Activated naive CD8-positive, alpha-beta T cell treated with anti-CD3 and anti-CD28 coated beads, Interleukin-2, amount 50 U/mL, for 24 hours (primary cell): ENCODE measurements around the gene VGF.
"Not testable (repeated sequence)": the region's sequence is repeated elsewhere in the genome, so short reads cannot be mapped to it uniquely, and the experiment has no call there.

Experiments
- ATAC-seq: fragments of 150-1000 bp; cut with Tn5 transposase; one replicate; pipeline ENCODE4 v1.10.0; 2021
- DNase-seq: peaks from one replicate; pipeline ENCODE4 v3.0.0; 2021
- H3K27ac Mint-ChIP-seq: one replicate; pipeline ENCODE4 v1.8.0; 2021; ENCODE audit warnings: mild to moderate bottlenecking, mixed read lengths
- H3K27me3 Mint-ChIP-seq: one replicate; pipeline ENCODE4 v1.8.0; 2021; ENCODE audit warnings: mixed read lengths
- H3K36me3 Mint-ChIP-seq: one replicate; pipeline ENCODE4 v1.8.0; 2021; ENCODE audit warnings: low read depth, mixed read lengths
- H3K4me1 Mint-ChIP-seq: one replicate; pipeline ENCODE4 v1.8.0; 2021; ENCODE audit warnings: mixed read lengths
- H3K4me3 Mint-ChIP-seq: one replicate; pipeline ENCODE4 v1.8.0; 2021; ENCODE audit warnings: mild to moderate bottlenecking, moderate library complexity, mixed read lengths
- H3K9me3 Mint-ChIP-seq: one replicate; pipeline ENCODE4 v1.8.0; 2021; ENCODE audit warnings: mixed read lengths

VGF gene

DNA sequence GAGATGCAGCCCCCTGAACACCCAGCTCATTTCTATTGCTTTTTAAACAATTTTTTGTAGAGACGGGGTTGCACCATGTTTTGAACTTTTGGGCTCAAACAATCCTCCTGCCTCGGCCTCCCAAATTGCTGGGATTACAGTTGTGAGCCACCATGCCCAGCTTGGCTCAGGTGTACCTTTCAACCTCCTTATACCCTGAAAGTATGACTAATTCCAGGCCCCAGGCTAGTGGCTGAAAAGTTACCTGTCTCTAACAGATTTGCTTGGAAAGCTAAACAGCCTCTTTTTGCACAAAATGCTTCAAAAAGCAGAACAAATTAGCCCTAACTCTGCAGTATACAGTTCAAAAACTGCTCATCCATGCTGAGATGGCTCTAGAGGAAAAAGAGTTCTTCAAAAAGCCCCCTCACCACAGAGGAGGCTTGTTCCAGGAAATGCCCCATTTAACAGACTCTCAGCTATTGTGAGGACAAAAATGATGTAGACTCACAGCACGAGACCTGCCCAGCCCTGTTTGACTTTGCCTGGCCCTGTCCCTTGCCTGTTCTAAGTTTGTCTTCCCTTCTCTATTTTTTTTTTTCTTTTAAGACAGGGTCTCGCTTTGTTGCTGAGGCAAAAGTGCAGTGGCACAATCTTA lies 24.5 kb downstream of the VGF start:
- ATAC-seq = no peak

DNA sequence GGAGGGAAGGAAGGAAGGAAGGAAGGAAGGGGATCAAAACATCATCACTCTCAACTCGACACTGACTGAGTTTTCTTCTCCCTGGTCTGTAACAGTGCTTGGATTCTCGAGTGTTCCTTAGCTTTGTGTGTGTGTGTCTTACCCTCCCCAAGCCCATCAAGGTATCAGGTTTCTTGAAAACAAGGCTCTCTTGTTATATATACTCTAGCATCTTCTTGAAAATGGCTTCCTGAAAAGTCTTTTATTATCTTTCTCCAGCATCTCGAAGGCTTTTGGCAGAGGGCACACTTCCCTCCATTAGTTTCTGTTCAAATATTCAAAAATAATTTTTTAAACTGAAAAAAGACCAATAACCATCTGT lies 25.1 kb downstream of the VGF start:
- ATAC-seq = no peak
- peaks cover 20% of the 10 kb centered on the region for H3K27me3 Mint-ChIP-seq
- no peak overlapping the region for H3K4me3 Mint-ChIP-seq
- DNase-seq = no peak
- no peaks in the 10 kb centered on the region for H3K36me3 Mint-ChIP-seq
- H3K9me3 Mint-ChIP-seq = no peaks in the 10 kb centered on the region
- no peak overlapping the region for H3K27ac Mint-ChIP-seq
- peaks cover 53% of the 10 kb centered on the region for H3K4me1 Mint-ChIP-seq

More for the DNA sequence above, 24.5 kb downstream of the VGF start:
- Mint-ChIP-seq H3K27ac (no peak overlapping the region), H3K4me3 (no peak overlapping the region), H3K9me3 (no peaks in the 10 kb centered on the region), H3K36me3 (no peaks in the 10 kb centered on the region), H3K27me3 (peaks cover 23% of the 10 kb centered on the region), H3K4me1 (peaks cover 51% of the 10 kb centered on the region)
- DNase-seq = no peak

DNA sequence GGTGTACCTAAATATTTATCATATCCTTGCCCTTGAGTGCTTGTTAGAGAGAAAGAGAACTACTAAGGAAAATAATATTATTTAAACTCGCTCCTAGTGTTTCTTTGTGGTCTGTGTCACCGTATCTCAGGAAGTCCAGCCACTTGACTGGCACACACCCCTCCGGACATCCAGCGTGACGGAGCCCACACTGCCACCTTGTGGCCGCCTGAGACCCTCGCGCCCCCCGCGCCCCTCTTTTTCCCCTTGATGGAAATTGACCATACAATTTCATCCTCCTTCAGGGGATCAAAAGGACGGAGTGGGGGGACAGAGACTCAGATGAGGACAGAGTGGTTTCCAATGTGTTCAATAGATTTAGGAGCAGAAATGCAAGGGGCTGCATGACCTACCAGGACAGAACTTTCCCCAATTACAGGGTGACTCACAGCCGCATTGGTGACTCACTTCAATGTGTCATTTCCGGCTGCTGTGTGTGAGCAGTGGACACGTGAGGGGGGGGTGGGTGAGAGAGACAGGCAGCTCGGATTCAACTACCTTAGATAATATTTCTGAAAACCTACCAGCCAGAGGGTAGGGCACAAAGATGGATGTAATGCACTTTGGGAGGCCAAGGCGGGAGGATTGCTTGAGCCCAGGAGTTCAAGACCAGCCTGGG lies 27.0 kb downstream of the VGF start:
- Mint-ChIP-seq H3K27me3 (peaks cover 16% of the 10 kb centered on the region), H3K4me3 (peak overlapping the region; percentile 50), H3K4me1 (peaks cover 65% of the 10 kb centered on the region), H3K9me3 (no peaks in the 10 kb centered on the region), H3K27ac (peak overlapping the region; percentile 82), H3K36me3 (no peaks in the 10 kb centered on the region)
- ATAC-seq (peak; percentile 89), DNase-seq (peak; percentile 86)

GRCh38 chr7:101137651-101138212 lies 27.6 kb downstream of the VGF start:
- DNase-seq = no peak
- no peaks in the 10 kb centered on the region for H3K9me3 Mint-ChIP-seq
- H3K27ac Mint-ChIP-seq = peak overlapping the region; percentile 82
- H3K4me1 Mint-ChIP-seq = peaks cover 65% of the 10 kb centered on the region
- peaks cover 11% of the 10 kb centered on the region for H3K27me3 Mint-ChIP-seq
- peak overlapping the region; percentile 30 for H3K4me3 Mint-ChIP-seq
- ATAC-seq = no peak
- H3K36me3 Mint-ChIP-seq = no peaks in the 10 kb centered on the region

DNA sequence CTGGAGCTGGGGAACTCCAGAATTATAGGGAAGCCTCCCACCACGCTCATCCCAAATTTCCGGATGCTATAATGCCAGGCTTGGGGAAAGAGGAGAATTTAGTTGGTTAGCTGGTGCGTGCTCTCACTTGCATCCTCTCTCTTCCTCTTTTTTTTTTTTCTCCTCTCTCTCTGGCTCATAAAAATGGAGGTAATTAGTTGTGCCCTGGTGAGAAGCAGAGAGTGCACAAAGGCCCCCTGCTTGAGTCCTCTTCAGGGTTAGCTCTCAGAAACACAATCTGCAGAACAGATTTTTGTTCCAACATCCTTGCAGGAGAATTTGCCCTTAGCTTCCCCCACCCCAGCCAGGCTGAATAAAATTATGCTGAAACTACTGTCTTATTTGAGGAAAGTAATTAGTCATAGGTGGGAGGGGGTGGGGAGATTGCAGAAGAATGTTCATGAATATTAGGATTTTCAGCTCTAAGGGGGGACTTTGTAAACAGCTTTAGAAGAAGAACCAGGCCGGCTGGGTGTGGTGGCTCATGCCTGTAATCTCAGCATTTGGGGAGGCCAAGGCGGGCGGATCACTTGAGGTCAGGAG lies 30.9 kb downstream of the VGF start:
- Mint-ChIP-seq H3K27ac (no peak overlapping the region), H3K27me3 (peaks cover 31% of the 10 kb centered on the region), H3K36me3 (no peaks in the 10 kb centered on the region), H3K9me3 (no peaks in the 10 kb centered on the region), H3K4me3 (no peak overlapping the region), H3K4me1 (peaks cover 48% of the 10 kb centered on the region)
- no peak for ATAC-seq
- DNase-seq = no peak

DNA sequence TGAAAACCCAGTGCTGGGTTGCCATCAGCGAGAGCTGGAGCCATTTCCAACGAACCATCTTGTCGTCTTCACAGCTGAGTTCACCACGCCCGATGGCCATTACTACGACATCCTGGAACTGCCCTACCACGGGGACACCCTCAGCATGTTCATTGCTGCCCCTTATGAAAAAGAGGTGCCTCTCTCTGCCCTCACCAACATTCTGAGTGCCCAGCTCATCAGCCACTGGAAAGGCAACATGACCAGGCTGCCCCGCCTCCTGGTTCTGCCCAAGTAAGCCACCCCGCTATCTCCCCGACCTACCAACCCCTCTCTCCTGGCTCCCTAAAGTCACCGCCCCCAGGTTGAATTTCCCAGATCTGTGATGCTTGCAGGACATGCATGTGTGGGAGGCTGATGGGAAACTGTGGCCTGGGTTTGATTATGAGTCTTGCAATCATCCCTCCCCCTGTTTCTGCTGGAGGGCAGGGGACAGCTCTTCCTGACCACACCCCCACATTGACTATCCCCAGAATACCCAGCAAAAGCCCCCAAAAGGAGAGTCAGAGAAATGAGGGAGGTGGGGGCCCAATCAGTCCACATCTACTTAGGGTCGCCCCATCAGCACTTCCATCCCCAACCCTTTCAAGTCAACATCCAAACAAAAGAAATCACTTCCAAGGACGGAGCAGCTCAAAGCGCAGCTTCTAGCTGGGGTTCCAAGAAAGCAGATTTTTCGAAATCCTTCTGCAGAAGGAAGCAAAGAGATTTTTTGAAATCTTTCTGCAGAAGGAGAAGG lies 31.6 kb downstream of the VGF start:
- Mint-ChIP-seq H3K9me3 (no peaks in the 10 kb centered on the region), H3K36me3 (no peaks in the 10 kb centered on the region), H3K4me3 (no peak overlapping the region), H3K27ac (no peak overlapping the region), H3K4me1 (peaks cover 42% of the 10 kb centered on the region), H3K27me3 (peaks cover 31% of the 10 kb centered on the region)
- DNase-seq = no peak
- no peak for ATAC-seq

GRCh38 chr7:101132626-101133600 lies 32.5 kb downstream of the VGF start:
- H3K4me3 Mint-ChIP-seq, H3K27ac Mint-ChIP-seq: not testable (repeated sequence)

DNA sequence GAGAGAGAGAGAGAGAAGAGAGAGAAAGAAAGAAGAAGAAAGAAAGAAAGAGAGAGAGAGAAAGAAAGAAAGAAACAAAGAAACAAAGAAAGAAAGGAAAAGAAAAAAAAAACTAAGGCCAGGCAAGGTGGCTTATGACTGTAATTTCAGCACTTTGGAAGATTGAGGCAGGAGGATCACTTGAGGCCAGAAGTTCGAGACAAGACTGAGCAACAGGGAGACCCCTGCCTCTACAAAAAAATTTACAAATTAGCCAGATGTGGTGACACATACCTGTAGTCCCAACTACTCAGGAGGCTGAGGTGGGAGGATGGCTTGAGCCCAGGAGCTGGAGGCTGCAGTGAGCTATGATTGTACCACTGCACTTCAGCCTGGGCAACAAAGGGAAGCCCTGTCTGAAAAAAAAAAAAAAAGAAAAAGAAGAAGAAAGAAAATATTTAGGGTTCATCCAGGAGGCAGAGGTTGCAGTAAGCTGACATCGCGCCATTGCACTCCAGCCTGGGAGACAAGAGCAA lies 35.7 kb downstream of the VGF start:
- Mint-ChIP-seq H3K36me3 (no peaks in the 10 kb centered on the region), H3K9me3 (no peaks in the 10 kb centered on the region), H3K27ac (no peak overlapping the region), H3K27me3 (peaks cover 54% of the 10 kb centered on the region), H3K4me1 (peaks cover 40% of the 10 kb centered on the region), H3K4me3 (no peak overlapping the region)
- DNase-seq = no peak
- no peak for ATAC-seq

More at GRCh38 chr7:101132626-101133600, 32.5 kb downstream of the VGF start:
- peaks cover 39% of the 10 kb centered on the region for H3K4me1 Mint-ChIP-seq
- ATAC-seq, H3K36me3 Mint-ChIP-seq, DNase-seq, H3K9me3 Mint-ChIP-seq: not testable (repeated sequence)
- peaks cover 35% of the 10 kb centered on the region for H3K27me3 Mint-ChIP-seq

GRCh38 chr7:101128040-101128834 lies 37.1 kb downstream of the VGF start:
- Mint-ChIP-seq H3K27ac (no peak overlapping the region), H3K27me3 (peaks cover 55% of the 10 kb centered on the region), H3K9me3 (no peaks in the 10 kb centered on the region), H3K4me3 (no peak overlapping the region), H3K4me1 (peaks cover 35% of the 10 kb centered on the region), H3K36me3 (no peaks in the 10 kb centered on the region)
- DNase-seq (no peak), ATAC-seq (no peak)

DNA sequence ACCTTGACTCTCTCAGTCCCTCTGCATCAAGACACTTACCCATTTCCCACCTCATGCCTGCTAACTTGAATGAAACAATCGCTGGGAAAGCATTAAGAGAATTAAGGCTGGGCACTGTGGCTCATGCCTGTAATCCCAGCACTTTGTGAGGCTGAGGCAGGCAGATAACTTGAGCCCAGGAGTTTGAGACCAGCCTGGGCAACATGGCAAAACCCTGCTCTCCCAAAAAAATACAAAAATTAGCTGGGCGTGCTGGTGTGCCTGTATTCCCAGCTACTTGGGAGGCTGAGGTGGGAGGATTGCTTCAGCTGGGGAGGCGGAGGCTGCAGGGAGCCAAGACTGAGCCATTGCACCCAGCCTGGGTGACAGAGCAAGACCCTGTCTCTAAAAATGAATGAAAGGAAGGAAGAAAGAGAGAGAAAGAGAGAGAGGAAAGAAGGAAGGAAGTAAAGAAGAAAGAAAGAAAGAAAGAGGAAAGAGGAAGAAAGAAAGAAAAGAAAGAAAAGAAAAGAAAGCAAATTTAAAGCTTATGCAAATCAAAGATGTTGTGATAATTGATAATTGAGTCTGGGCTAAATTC lies 37.8 kb downstream of the VGF start:
- Mint-ChIP-seq H3K4me1 (peaks cover 36% of the 10 kb centered on the region), H3K36me3 (no peaks in the 10 kb centered on the region), H3K27me3 (peaks cover 61% of the 10 kb centered on the region), H3K9me3 (no peaks in the 10 kb centered on the region), H3K4me3 (no peak overlapping the region), H3K27ac (no peak overlapping the region)
- no peak for DNase-seq
- no peak for ATAC-seq

- Mint-ChIP-seq H3K4me1 (peaks cover 43% of the 10 kb centered on the region), H3K9me3 (no peaks in the 10 kb centered on the region), H3K27ac (no peak within 1 kb of the TSS), H3K4me3 (peak within 1 kb of the TSS; percentile 49), H3K27me3 (peaks cover 58% of the 10 kb centered on the region), H3K36me3 (no peaks in the 10 kb centered on the region)
- DNase-seq = peak; percentile 53
- ATAC-seq = peak; percentile 67
These were observed 38.5 kb downstream of the VGF start, which contains the start of gene SERPINE1 for GRCh38 chr7:101126651-101127459. SERPINE1 (plus strand) TSS chr7:101127104; CDS start chr7:101128394, 1,290 bp downstream.
